ENCODE data around the gene ENPP6. TPM values are rescaled to one million over a fixed set of nuclear protein-coding genes. Genes with fewer than 3 reads are reported as not detected.

The ENPP6 gene
- total RNA-seq, 6 donors from 2014 or later = 0.30 to 0.37 (median 0.34) TPM; not detected in 3

DNA sequence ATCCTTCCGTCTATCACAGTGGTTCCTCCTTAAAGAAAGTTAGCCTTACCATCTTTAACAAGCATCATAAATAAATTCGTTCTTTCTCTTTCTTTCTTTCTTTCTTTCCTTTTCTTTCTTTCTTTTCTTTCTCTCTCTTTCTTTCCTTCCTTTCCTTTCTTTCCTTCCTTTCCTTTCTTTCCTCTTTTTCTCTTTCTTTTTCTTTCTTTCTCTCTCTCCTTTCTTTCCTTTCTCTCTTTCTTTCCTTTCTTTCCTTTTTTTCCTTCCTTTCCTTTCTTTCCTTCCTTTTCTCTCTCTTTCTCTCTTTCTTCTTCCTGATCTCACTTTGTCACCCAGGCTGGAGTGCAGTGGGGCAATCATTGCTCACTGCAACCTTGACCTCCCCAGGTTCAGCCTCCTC, 60.4 kb downstream of the ENPP6 start:
- Histone ChIP-seq H3K36me3 (no peaks in the 10 kb centered on the region), H3K9me3 (no peaks in the 10 kb centered on the region), H3K27me3 (no peaks in the 10 kb centered on the region), H3K4me3 (no peak overlapping the region), H3K27ac (no peak overlapping the region), H3K4me1 (peaks cover 0 to 6% (median 0%) of the 10 kb centered on the region in 4 donors)
- TF ChIP-seq POLR2A (IDR thresholded peaks at IDR 0.05) (no peak), EP300 (IDR thresholded peaks at IDR 0.05) (no peak), CTCF (IDR thresholded peaks at IDR 0.05) (no peak), POLR2AphosphoS5 (IDR thresholded peaks at IDR 0.05) (no peak)
- no peak for ATAC-seq (ENCODE audit: low FRiP score in 2 of 2)
- WGBS, 2 donors = 86% methylated on average over 2 of the region's 2 CpGs
- no peak for DNase-seq

DNA sequence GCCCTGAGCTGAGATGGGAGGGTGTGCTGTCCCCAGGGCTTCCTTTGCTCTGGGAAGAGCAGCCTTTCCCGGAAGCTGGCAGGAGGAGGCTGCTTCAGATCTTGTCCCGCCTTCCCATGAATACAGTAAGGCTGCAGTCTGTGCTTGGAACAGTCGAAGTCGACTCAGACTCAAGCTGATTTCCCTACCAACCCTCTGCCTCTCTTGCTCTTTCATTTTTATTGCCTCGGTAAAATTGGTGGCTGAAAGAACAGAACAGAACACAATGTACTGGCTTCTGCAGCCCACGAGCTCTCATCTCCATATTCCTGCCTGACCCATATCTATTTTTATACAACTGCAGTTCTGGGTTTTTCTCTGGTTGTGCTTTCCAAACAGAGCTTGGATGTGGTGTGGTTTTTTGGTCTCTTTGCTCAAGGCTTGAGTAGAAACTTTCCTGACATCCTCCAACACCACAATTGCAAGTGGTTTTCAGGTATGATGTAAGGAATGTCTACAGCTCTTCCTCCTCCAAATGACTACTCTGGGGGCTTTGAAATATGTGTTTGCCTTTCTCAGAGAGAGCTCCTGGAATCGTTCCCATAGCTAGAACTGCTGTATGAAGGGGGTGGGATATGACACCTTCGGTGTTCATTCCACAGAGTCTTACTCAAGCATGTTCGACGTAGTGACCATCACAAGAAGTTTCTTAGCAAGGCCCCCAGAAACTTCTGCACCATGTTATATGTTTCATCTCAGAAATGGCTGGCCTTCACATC, 61.3 kb downstream of the ENPP6 start:
- no peak for DNase-seq
- Histone ChIP-seq H3K36me3 (no peaks in the 10 kb centered on the region), H3K27ac (no peak overlapping the region)

GRCh38 chr4:184154199-184154598, 63.5 kb downstream of the ENPP6 start:
- H3K4me1 ChIP-seq = peaks cover 0 to 17% (median 4%) of the 10 kb centered on the region in 4 donors
- H3K36me3 ChIP-seq = no peaks in the 10 kb centered on the region
- H3K27me3 ChIP-seq = no peaks in the 10 kb centered on the region
- 70 to 89% methylated on average over 7 of the region's 7 CpGs for WGBS, 2 donors
- no peak overlapping the region for H3K4me3 ChIP-seq
- no peak for DNase-seq
- TF ChIP-seq CTCF (IDR thresholded peaks at IDR 0.05) = no peak
- TF ChIP-seq EP300 (IDR thresholded peaks at IDR 0.05) = no peak
- TF ChIP-seq POLR2A (IDR thresholded peaks at IDR 0.05) = no peak
- TF ChIP-seq POLR2AphosphoS5 (IDR thresholded peaks at IDR 0.05) = no peak
- H3K27ac ChIP-seq = no peak overlapping the region
- no peaks in the 10 kb centered on the region for H3K9me3 ChIP-seq
- ATAC-seq (ENCODE audit: low FRiP score in 2 of 2) = peak in 1 of 2 donors; percentile 43

More for the DNA sequence above, 61.3 kb downstream of the ENPP6 start:
- H3K4me1 ChIP-seq = peaks cover 0 to 6% (median 0%) of the 10 kb centered on the region in 4 donors
- no peak overlapping the region for H3K4me3 ChIP-seq
- no peaks in the 10 kb centered on the region for H3K9me3 ChIP-seq
- TF ChIP-seq POLR2A (IDR thresholded peaks at IDR 0.05) (no peak), CTCF (IDR thresholded peaks at IDR 0.05) (no peak), POLR2AphosphoS5 (IDR thresholded peaks at IDR 0.05) (no peak), EP300 (IDR thresholded peaks at IDR 0.05) (no peak)
- WGBS, 2 donors = 69 to 72% methylated on average over 10 of the region's 10 CpGs
- peak in 1 of 2 donors; percentile 36 for ATAC-seq (ENCODE audit: low FRiP score in 2 of 2)
- H3K27me3 ChIP-seq = no peaks in the 10 kb centered on the region

- no peak for TF ChIP-seq POLR2AphosphoS5 (IDR thresholded peaks at IDR 0.05)
- no peak for TF ChIP-seq CTCF (IDR thresholded peaks at IDR 0.05)
- H3K27ac ChIP-seq = no peak overlapping the region
- no peak for ATAC-seq (ENCODE audit: low FRiP score in 2 of 2)
Observed at GRCh38 chr4:184153781-184154180, 63.9 kb downstream of the ENPP6 start.

More at GRCh38 chr4:184153781-184154180, 63.9 kb downstream of the ENPP6 start:
- no peak for DNase-seq
- H3K4me1 ChIP-seq = peaks cover 0 to 20% (median 6%) of the 10 kb centered on the region in 4 donors
- H3K9me3 ChIP-seq = no peaks in the 10 kb centered on the region
- no peaks in the 10 kb centered on the region for H3K36me3 ChIP-seq
- WGBS, 2 donors = 84 to 88% methylated on average over 5 of the region's 5 CpGs
- H3K27me3 ChIP-seq = no peaks in the 10 kb centered on the region
- H3K4me3 ChIP-seq = no peak overlapping the region

Measured in upper lobe of left lung (tissue), 6 donors.